Neural cell (in vitro differentiated cells): ENCODE data around the gene ABCA13. TPM values are rescaled to one million over a fixed set of nuclear protein-coding genes. Genes with fewer than 3 reads are reported as not detected.

Experiments used
- H2AFZ ChIP-seq: fragments of 200-600, 300-800 bp; sonication (generic), shearing (Covaris generic); 2 replicates; pipeline ENCODE4 v1.6.0; 2014; ENCODE audit warnings: low read depth, mild to moderate bottlenecking, antibody characterized with exemption, low read length, moderate library complexity
- H3F3A ChIP-seq: fragments of 200-600 bp; shearing (Covaris generic); 2 replicates; pipeline ENCODE4 v1.6.1; 2016; ENCODE audit warnings: mild to moderate bottlenecking, moderate library complexity, mixed read lengths, antibody characterized with exemption, low read length; ENCODE audit not compliant: insufficient read depth, poor library complexity, severe bottlenecking
- H3K27ac ChIP-seq: fragments of 200-600, 300-800 bp; sonication (generic), shearing (Covaris generic); 2 replicates; pipeline ENCODE4 v1.5.1; 2014; ENCODE audit warnings: mild to moderate bottlenecking, low read length, moderate library complexity
- H3K27me3 ChIP-seq: fragments of 300-800, 200-600 bp; sonication (generic), shearing (Covaris generic); 2 replicates; pipeline ENCODE4 v1.6.0; 2014; ENCODE audit warnings: mild to moderate bottlenecking, low read depth, low read length, moderate library complexity; ENCODE audit not compliant: insufficient read depth
- H3K36me3 ChIP-seq: fragments of 300-800, 200-600 bp; sonication (generic), shearing (Covaris generic); 2 replicates; pipeline ENCODE4 v1.5.1; 2014; ENCODE audit warnings: mild to moderate bottlenecking, antibody characterized with exemption, low read length, moderate library complexity; ENCODE audit not compliant: insufficient read depth
- H3K4me2 ChIP-seq: fragments of 300-800, 200-600 bp; sonication (generic), shearing (Covaris generic); 2 replicates; pipeline ENCODE4 v1.6.0; 2014; ENCODE audit warnings: mild to moderate bottlenecking, low read length
- H3K4me3 ChIP-seq: fragments of 300-800, 200-600 bp; sonication (generic), shearing (Covaris generic); 2 replicates; pipeline ENCODE4 v1.5.1; 2014; ENCODE audit warnings: mild to moderate bottlenecking, low read length, moderate library complexity
- H3K79me2 ChIP-seq: fragments of 200-600 bp; shearing (Covaris generic); replicated peaks from 2 replicates; pipeline ENCODE4 v1.6.0; 2014; ENCODE audit warnings: mild to moderate bottlenecking, low read length, moderate library complexity; ENCODE audit not compliant: insufficient read depth
- H3K9ac ChIP-seq: fragments of 300-800, 200-600 bp; sonication (generic), shearing (Covaris generic); 2 replicates; pipeline ENCODE4 v1.6.1; 2016; ENCODE audit warnings: mild to moderate bottlenecking, low read length, mixed read lengths
- H3K9me2 ChIP-seq: fragments of 200-600 bp; shearing (Covaris generic); 2 replicates; pipeline ENCODE4 v1.6.1; 2016; ENCODE audit warnings: mild to moderate bottlenecking, low read length, mixed read lengths; ENCODE audit not compliant: insufficient read depth
- H3K9me3 ChIP-seq: fragments of 200-600, 300-800 bp; sonication (generic), shearing (Covaris generic); 2 replicates; pipeline ENCODE4 v1.6.1; 2016; ENCODE audit warnings: mild to moderate bottlenecking, mixed run types, low read length, moderate library complexity, mixed read lengths
- H4K20me1 ChIP-seq: fragments of 200-600 bp; shearing (Covaris generic); 2 replicates; pipeline ENCODE4 v1.6.1; 2016; ENCODE audit warnings: mild to moderate bottlenecking, mixed run types; ENCODE audit not compliant: insufficient read depth
- CTCF ChIP-seq: fragments of 450-650 bp; IDR thresholded peaks from 2 replicates; pipeline ENCODE4 v1.5.1; 2014; ENCODE audit warnings: antibody characterized with exemption, mild to moderate bottlenecking, moderate library complexity; ENCODE audit not compliant: poor library complexity, severe bottlenecking
- EP300 ChIP-seq: fragments of 450-650 bp; conservative IDR thresholded peaks from 2 replicates; pipeline ENCODE4 v1.6.1; 2014; ENCODE audit warnings: antibody characterized with exemption, mild to moderate bottlenecking, moderate library complexity; ENCODE audit not compliant: poor library complexity, severe bottlenecking
- EZH2 ChIP-seq: fragments of 200-600, 300-800 bp; shearing (Covaris generic), sonication (generic); IDR thresholded peaks from 2 replicates; pipeline ENCODE4 v1.6.1; 2014; ENCODE audit warnings: antibody characterized with exemption, low read length, borderline replicate concordance, mild to moderate bottlenecking; ENCODE audit not compliant: insufficient read depth, poor library complexity, severe bottlenecking
- MXI1 ChIP-seq: fragments of 450-650 bp; conservative IDR thresholded peaks from 2 replicates; pipeline ENCODE4 v1.6.1; 2014; ENCODE audit warnings: antibody characterized with exemption, mild to moderate bottlenecking; ENCODE audit not compliant: poor library complexity, severe bottlenecking
- POLR2AphosphoS5 ChIP-seq: IDR thresholded peaks from 2 replicates; pipeline ENCODE4 v1.6.1; 2012
- RAD21 ChIP-seq: fragments of 450-650 bp; conservative IDR thresholded peaks from 2 replicates; pipeline ENCODE4 v1.6.1; 2014; ENCODE audit warnings: antibody characterized with exemption, mild to moderate bottlenecking, moderate library complexity
- REST ChIP-seq: IDR thresholded peaks from 2 replicates; pipeline ENCODE4 v1.6.1; 2012; ENCODE audit warnings: borderline replicate concordance
- SMC3 ChIP-seq: fragments of 450-650 bp; conservative IDR thresholded peaks from 2 replicates; pipeline ENCODE4 v1.6.1; 2014; ENCODE audit warnings: antibody characterized with exemption, mild to moderate bottlenecking, moderate library complexity; ENCODE audit not compliant: poor library complexity
- TAF1 ChIP-seq: IDR thresholded peaks from 2 replicates; pipeline ENCODE4 v1.6.1; 2012; ENCODE audit warnings: low read depth
- polyA plus RNA-seq: library from polyadenylated mRNA; depleted of rRNA; stranded (reverse); fragments of >200 nt; gene quantifications from 2 replicates; pipeline ENCODE4 v1.2.3, GENCODE V29; 2014

The ABCA13 gene
- polyA plus RNA-seq, 1 donor from 2014 or later: 0.20 TPM

- no peaks in the 10 kb centered on the region for H4K20me1 ChIP-seq
Observed at GRCh38 chr7:48262606-48263310, 91.5 kb downstream of the ABCA13 start.

GRCh38 chr7:48263311-48263650 is 92.0 kb downstream of the ABCA13 start:
- no peak overlapping the region for H3K4me2 ChIP-seq
- H3K27me3 ChIP-seq: no peaks in the 10 kb centered on the region
- TF ChIP-seq CTCF (no peak), TAF1 (no peak), POLR2AphosphoS5 (no peak), MXI1 (no peak), EZH2 (no peak), SMC3 (no peak), RAD21 (no peak), EP300 (no peak), REST (no peak)
- H3K9me3 ChIP-seq: no peaks in the 10 kb centered on the region
- no peaks in the 10 kb centered on the region for H3F3A ChIP-seq
- no peak overlapping the region for H3K9ac ChIP-seq
- no peak overlapping the region for H3K4me3 ChIP-seq
- no peak overlapping the region for H2AFZ ChIP-seq
- H3K9me2 ChIP-seq: no peaks in the 10 kb centered on the region
- H3K27ac ChIP-seq: no peak overlapping the region
- no peaks in the 10 kb centered on the region for H4K20me1 ChIP-seq
- no peaks in the 10 kb centered on the region for H3K79me2 ChIP-seq
- no peaks in the 10 kb centered on the region for H3K36me3 ChIP-seq

More at GRCh38 chr7:48262606-48263310, 91.5 kb downstream of the ABCA13 start:
- no peaks in the 10 kb centered on the region for H3K36me3 ChIP-seq
- no peaks in the 10 kb centered on the region for H3K79me2 ChIP-seq
- no peak overlapping the region for H3K9ac ChIP-seq
- H3F3A ChIP-seq: no peaks in the 10 kb centered on the region
- no peak overlapping the region for H3K27ac ChIP-seq
- no peak overlapping the region for H2AFZ ChIP-seq
- H3K9me3 ChIP-seq: no peaks in the 10 kb centered on the region
- H3K9me2 ChIP-seq: no peaks in the 10 kb centered on the region
- H3K27me3 ChIP-seq: no peaks in the 10 kb centered on the region
- no peak overlapping the region for H3K4me3 ChIP-seq
- H3K4me2 ChIP-seq: no peak overlapping the region
- no peak for TF ChIP-seq EP300
- TF ChIP-seq REST: no peak
- TF ChIP-seq RAD21: no peak
- no peak for TF ChIP-seq SMC3
- TF ChIP-seq POLR2AphosphoS5: no peak
- no peak for TF ChIP-seq EZH2
- TF ChIP-seq MXI1: no peak
- no peak for TF ChIP-seq TAF1
